GM21825 (cell line): ENCODE measurements around the gene APLN.

Experiments
- ATAC-seq: cut with Tn5 transposase; IDR thresholded peaks from one replicate; pipeline ENCODE4 v1.9.1; 2021; ENCODE audit warnings: mild to moderate bottlenecking, moderate library complexity; ENCODE audit not compliant: unreplicated experiment

Gene APLN

GRCh38 chrX:129654652-129655546 is at the start of gene APLN:
APLN (minus strand) TSS chrX:129654956; CDS start chrX:129654630, 326 bp downstream.
- ATAC-seq = no peak

- no peak for ATAC-seq
Measured at GRCh38 chrX:129704491-129704890, 49.7 kb upstream of the APLN start.

GRCh38 chrX:129701624-129702069 is 46.9 kb upstream of the APLN start:
- ATAC-seq = no peak

GRCh38 chrX:129700536-129700935 is 45.8 kb upstream of the APLN start:
- no peak for ATAC-seq

GRCh38 chrX:129698150-129698549 is 43.4 kb upstream of the APLN start:
- ATAC-seq = no peak

- no peak for ATAC-seq
Measured at GRCh38 chrX:129697204-129697829, 42.6 kb upstream of the APLN start.

- ATAC-seq = no peak
Measured at GRCh38 chrX:129696463-129697155, 41.9 kb upstream of the APLN start.

- ATAC-seq = no peak
Measured at GRCh38 chrX:129695937-129696336, 41.2 kb upstream of the APLN start.

- ATAC-seq = no peak
Measured at GRCh38 chrX:129695535-129695934, 40.8 kb upstream of the APLN start.

GRCh38 chrX:129694805-129695204 is 40.0 kb upstream of the APLN start:
- no peak for ATAC-seq

GRCh38 chrX:129693354-129693753 is 38.6 kb upstream of the APLN start:
- ATAC-seq = no peak

GRCh38 chrX:129690435-129690834 is 35.7 kb upstream of the APLN start:
- ATAC-seq = no peak

GRCh38 chrX:129689796-129690195 is 35.0 kb upstream of the APLN start:
- ATAC-seq = no peak

- ATAC-seq = no peak
Measured at GRCh38 chrX:129688097-129688496, 33.3 kb upstream of the APLN start.

GRCh38 chrX:129686422-129686948 is 31.7 kb upstream of the APLN start:
- ATAC-seq = no peak

GRCh38 chrX:129682979-129683378 is 28.2 kb upstream of the APLN start:
- ATAC-seq = no peak

- no peak for ATAC-seq
Measured at GRCh38 chrX:129679901-129680300, 25.1 kb upstream of the APLN start.

GRCh38 chrX:129678614-129679195 is 23.9 kb upstream of the APLN start:
- no peak for ATAC-seq

GRCh38 chrX:129667412-129667811 is 12.7 kb upstream of the APLN start:
- no peak for ATAC-seq

- ATAC-seq = no peak
Measured at GRCh38 chrX:129665916-129666644, 11.3 kb upstream of the APLN start.
